ENCODE measurements around the gene COL26A1.

COL26A1 gene

DNA sequence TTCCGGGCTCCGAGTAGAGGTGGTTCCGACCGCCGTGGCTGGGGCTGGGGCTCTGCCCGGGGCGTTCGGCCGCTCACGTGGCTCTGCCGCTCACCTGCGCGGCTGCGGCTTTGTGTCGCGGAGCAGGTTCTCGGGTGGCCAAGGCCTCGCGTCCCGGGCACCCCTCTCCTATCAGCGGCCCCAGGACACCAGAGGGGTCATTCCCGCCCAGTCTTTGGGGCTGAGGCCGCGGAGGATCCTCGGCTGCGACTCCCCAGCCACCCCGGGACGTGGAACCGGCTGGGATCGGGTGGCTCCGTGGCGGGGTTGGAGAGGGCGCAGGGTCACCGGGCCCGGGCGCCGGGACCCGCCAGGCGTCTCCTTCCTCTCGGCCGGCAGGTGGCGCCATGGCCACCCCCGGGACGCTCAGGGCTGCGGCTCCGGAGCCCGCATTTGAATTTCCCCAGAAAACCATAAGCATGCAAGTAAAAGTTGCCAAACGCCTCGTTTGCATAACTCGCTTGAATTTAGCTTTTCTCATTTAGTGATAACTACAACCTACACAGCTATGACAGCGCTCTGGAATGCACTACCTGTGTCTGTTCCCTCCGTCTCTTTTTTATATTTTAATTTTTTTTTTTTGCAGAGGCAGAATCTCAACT lies 1.2 kb downstream of the COL26A1 start (continued):
- TF ChIP-seq GLI4 (tag by site-specific recombination; IDR thresholded peaks at IDR 0.05) (no peak), ZNF701 (tag by site-specific recombination; IDR thresholded peaks at IDR 0.05) (no peak), ZNF776 (tag by site-specific recombination; IDR thresholded peaks at IDR 0.05; ENCODE audit: borderline replicate concordance) (no peak), ZNF292 (tag by site-specific recombination; IDR thresholded peaks at IDR 0.05; ENCODE audit: borderline replicate concordance, low read depth) (no peak), ZNF792 (tag by site-specific recombination; IDR thresholded peaks at IDR 0.05) (no peak), ZBTB20 (tag by site-specific recombination; IDR thresholded peaks at IDR 0.05) (peak; percentile 97), ZNF354C (tag by site-specific recombination; IDR thresholded peaks at IDR 0.05; ENCODE audit: borderline replicate concordance, low read depth) (no peak), KLF9 (tag by site-specific recombination; IDR thresholded peaks at IDR 0.05; ENCODE audit: low read depth) (0 out of 2 replicates have a peak, but pooled peaks have one; percentile 14), KLF10 (tag by site-specific recombination; IDR thresholded peaks at IDR 0.05) (no peak), SP2 (tag by site-specific recombination; IDR thresholded peaks at IDR 0.05) (no peak), PRDM1 (tag by site-specific recombination; IDR thresholded peaks at IDR 0.05) (peak; percentile 76; the same call in 1 of the 2 replicates), YY1 (tag by site-specific recombination; IDR thresholded peaks at IDR 0.05) (no peak), ZFP69B (tag by site-specific recombination; IDR thresholded peaks at IDR 0.05) (peak; percentile 70), ZIC2 (tag by site-specific recombination; IDR thresholded peaks at IDR 0.05) (no peak; the same call in 1 of the 2 replicates), ZNF501 (tag by site-specific recombination; IDR thresholded peaks at IDR 0.05) (peak; percentile 88; the same call in 1 of the 2 replicates), REPIN1 (tag by site-specific recombination; IDR thresholded peaks at IDR 0.05; ENCODE audit: low read depth) (no peak), ZNF266 (tag by site-specific recombination; IDR thresholded peaks at IDR 0.05; ENCODE audit: low read depth) (no peak), ZNF114 (tag by site-specific recombination; IDR thresholded peaks at IDR 0.05) (no peak), ZNF274 (IDR thresholded peaks at IDR 0.05; ENCODE audit: low read length) (no peak), ZNF274 (tag by site-specific recombination; IDR thresholded peaks at IDR 0.05; ENCODE audit: borderline replicate concordance) (no peak), ZNF423 (tag by site-specific recombination; IDR thresholded peaks at IDR 0.05) (no peak), ZNF624 (tag by site-specific recombination; IDR thresholded peaks at IDR 0.05) (no peak), ZNF610 (tag by site-specific recombination; IDR thresholded peaks at IDR 0.05; ENCODE audit: borderline replicate concordance) (peak; percentile 88; the same call in 1 of the 2 replicates), HOXA7 (CRISPR knock-in tag; IDR thresholded peaks at IDR 0.05; ENCODE audit: borderline replicate concordance) (no peak), ZNF10 (tag by site-specific recombination; IDR thresholded peaks at IDR 0.05) (peak; percentile 36; the same call in 1 of the 2 replicates), ZNF112 (tag by site-specific recombination; IDR thresholded peaks at IDR 0.05) (no peak), ZNF658 (tag by site-specific recombination; IDR thresholded peaks at IDR 0.05) (no peak), ZNF585B (tag by site-specific recombination; IDR thresholded peaks at IDR 0.05) (no peak), ZNF121 (tag by site-specific recombination; IDR thresholded peaks at IDR 0.05) (no peak)
- TF ChIP-seq, protein P1, sequence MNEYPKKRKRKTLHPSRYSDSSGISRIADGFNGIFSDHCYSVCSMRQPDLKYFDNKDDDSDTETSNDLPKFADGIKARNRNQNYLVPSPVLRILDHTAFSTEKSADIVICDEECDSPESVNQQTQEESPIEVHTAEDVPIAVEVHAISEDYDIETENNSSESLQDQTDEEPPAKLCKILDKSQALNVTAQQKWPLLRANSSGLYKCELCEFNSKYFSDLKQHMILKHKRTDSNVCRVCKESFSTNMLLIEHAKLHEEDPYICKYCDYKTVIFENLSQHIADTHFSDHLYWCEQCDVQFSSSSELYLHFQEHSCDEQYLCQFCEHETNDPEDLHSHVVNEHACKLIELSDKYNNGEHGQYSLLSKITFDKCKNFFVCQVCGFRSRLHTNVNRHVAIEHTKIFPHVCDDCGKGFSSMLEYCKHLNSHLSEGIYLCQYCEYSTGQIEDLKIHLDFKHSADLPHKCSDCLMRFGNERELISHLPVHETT (tag by site-specific recombination; IDR thresholded peaks at IDR 0.05), result 0 out of 2 replicates have a peak, but pooled peaks have one; percentile 23
- TF ChIP-seq, protein P2, sequence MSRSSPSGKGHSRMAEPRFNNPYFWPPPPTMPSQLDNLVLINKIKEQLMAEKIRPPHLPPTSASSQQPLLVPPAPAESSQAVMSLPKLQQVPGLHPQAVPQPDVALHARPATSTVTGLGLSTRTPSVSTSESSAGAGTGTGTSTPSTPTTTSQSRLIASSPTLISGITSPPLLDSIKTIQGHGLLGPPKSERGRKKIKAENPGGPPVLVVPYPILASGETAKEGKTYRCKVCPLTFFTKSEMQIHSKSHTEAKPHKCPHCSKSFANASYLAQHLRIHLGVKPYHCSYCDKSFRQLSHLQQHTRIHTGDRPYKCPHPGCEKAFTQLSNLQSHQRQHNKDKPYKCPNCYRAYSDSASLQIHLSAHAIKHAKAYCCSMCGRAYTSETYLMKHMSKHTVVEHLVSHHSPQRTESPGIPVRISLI (tag by site-specific recombination; IDR thresholded peaks at IDR 0.05), result no peak
- TF ChIP-seq, protein P3, sequence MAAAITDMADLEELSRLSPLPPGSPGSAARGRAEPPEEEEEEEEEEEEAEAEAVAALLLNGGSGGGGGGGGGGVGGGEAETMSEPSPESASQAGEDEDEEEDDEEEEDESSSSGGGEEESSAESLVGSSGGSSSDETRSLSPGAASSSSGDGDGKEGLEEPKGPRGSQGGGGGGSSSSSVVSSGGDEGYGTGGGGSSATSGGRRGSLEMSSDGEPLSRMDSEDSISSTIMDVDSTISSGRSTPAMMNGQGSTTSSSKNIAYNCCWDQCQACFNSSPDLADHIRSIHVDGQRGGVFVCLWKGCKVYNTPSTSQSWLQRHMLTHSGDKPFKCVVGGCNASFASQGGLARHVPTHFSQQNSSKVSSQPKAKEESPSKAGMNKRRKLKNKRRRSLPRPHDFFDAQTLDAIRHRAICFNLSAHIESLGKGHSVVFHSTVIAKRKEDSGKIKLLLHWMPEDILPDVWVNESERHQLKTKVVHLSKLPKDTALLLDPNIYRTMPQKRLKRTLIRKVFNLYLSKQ (tag by site-specific recombination; IDR thresholded peaks at IDR 0.05; ENCODE audit: borderline replicate concordance), result no peak
- TF ChIP-seq, protein P4, sequence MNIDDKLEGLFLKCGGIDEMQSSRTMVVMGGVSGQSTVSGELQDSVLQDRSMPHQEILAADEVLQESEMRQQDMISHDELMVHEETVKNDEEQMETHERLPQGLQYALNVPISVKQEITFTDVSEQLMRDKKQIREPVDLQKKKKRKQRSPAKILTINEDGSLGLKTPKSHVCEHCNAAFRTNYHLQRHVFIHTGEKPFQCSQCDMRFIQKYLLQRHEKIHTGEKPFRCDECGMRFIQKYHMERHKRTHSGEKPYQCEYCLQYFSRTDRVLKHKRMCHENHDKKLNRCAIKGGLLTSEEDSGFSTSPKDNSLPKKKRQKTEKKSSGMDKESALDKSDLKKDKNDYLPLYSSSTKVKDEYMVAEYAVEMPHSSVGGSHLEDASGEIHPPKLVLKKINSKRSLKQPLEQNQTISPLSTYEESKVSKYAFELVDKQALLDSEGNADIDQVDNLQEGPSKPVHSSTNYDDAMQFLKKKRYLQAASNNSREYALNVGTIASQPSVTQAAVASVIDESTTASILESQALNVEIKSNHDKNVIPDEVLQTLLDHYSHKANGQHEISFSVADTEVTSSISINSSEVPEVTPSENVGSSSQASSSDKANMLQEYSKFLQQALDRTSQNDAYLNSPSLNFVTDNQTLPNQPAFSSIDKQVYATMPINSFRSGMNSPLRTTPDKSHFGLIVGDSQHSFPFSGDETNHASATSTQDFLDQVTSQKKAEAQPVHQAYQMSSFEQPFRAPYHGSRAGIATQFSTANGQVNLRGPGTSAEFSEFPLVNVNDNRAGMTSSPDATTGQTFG (tag by site-specific recombination; IDR thresholded peaks at IDR 0.05; ENCODE audit: borderline replicate concordance), result no peak
- TF ChIP-seq, protein P5, sequence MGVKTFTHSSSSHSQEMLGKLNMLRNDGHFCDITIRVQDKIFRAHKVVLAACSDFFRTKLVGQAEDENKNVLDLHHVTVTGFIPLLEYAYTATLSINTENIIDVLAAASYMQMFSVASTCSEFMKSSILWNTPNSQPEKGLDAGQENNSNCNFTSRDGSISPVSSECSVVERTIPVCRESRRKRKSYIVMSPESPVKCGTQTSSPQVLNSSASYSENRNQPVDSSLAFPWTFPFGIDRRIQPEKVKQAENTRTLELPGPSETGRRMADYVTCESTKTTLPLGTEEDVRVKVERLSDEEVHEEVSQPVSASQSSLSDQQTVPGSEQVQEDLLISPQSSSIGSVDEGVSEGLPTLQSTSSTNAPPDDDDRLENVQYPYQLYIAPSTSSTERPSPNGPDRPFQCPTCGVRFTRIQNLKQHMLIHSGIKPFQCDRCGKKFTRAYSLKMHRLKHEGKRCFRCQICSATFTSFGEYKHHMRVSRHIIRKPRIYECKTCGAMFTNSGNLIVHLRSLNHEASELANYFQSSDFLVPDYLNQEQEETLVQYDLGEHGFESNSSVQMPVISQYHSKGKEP (tag by site-specific recombination; IDR thresholded peaks at IDR 0.05), result peak; percentile 69
